HEK293 (cell line): ENCODE measurements around the gene CD81.

Experiments
- CTCF ChIA-PET: fragments of 350-600 bp; formaldehyde crosslinking; extraction: SDS; loops from one replicate; lab custom pipeline; 2021; ENCODE audit warnings: antibody characterized with exemption; lab: Yijun Ruan, JAX
- POLR2A ChIA-PET: fragments of 300-600 bp; formaldehyde crosslinking; extraction: SDS; loops from one replicate; lab custom pipeline; 2020; ENCODE audit warnings: antibody characterized with exemption, inconsistent platforms; lab: Yijun Ruan, JAX
- H3K27ac ChIP-seq: fragments of 200-500 bp; sonication (Bioruptor generic); 2 replicates; pipeline ENCODE4 v1.5.1; 2014; ENCODE audit warnings: low read depth, low read length, control low read depth, inconsistent platforms; ENCODE audit errors: extremely low read depth
- H3K36me3 ChIP-seq, 2 experiments: fragments of 200-500 bp in 1 of 2; sonication (Bioruptor generic) in 1 of 2; 1 replicate in 1 of 2; 2 replicates in 1 of 2; pipeline ENCODE4 v1.5.1; 2014 to 2017; ENCODE audit warnings: inconsistent platforms in 2 of 2, low read length in 2 of 2; ENCODE audit not compliant: control insufficient read depth in 2 of 2, insufficient read depth in 1 of 2
- H3K4me1 ChIP-seq: fragments of 200-500 bp; sonication (Bioruptor generic); 2 replicates; pipeline ENCODE4 v1.5.1; 2014; ENCODE audit warnings: mild to moderate bottlenecking, low read length, inconsistent platforms; ENCODE audit not compliant: control insufficient read depth, insufficient read depth
- H3K4me3 ChIP-seq: 2 replicates; pipeline ENCODE4 v1.5.1; 2011; ENCODE audit warnings: low read depth, mild to moderate bottlenecking, control low read depth, low read length, moderate library complexity
- H3K9me3 ChIP-seq: fragments of 200-500 bp; sonication (Bioruptor generic); 2 replicates; pipeline ENCODE4 v1.5.1; 2014; ENCODE audit warnings: low read depth, low read length, inconsistent platforms; ENCODE audit not compliant: control insufficient read depth, insufficient read depth
- FEZF1 ChIP-seq: fragments of 450-650 bp; formaldehyde crosslinking; IDR thresholded peaks from 2 replicates; pipeline ENCODE4 v1.5.1; 2016; ENCODE audit warnings: missing biosample characterization, missing genetic modification characterization
- HOXC10 ChIP-seq: sonication (generic); formaldehyde crosslinking; IDR thresholded peaks from 2 replicates; pipeline ENCODE4 v1.8.1; 2023; ENCODE audit warnings: mild to moderate bottlenecking, missing genetic modification reagents
- HOXD13 ChIP-seq: sonication (generic); formaldehyde crosslinking; IDR thresholded peaks from 2 replicates; pipeline ENCODE4 v1.8.0; 2022; ENCODE audit warnings: missing genetic modification reagents, borderline replicate concordance
- MZF1 ChIP-seq: fragments of 450-650 bp; formaldehyde crosslinking; IDR thresholded peaks from 2 replicates; pipeline ENCODE4 v1.5.1; 2017; ENCODE audit warnings: missing biosample characterization, missing genetic modification characterization, borderline replicate concordance
- PRDM1 ChIP-seq: fragments of 450-650 bp; formaldehyde crosslinking; IDR thresholded peaks from 2 replicates; pipeline ENCODE4; 2016; ENCODE audit warnings: missing biosample characterization, missing genetic modification characterization
- PRDM6 ChIP-seq: fragments of 450-650 bp; formaldehyde crosslinking; IDR thresholded peaks from 2 replicates; pipeline ENCODE4 v1.5.1; 2017; ENCODE audit warnings: missing biosample characterization, missing genetic modification characterization
- SP2 ChIP-seq: fragments of 450-650 bp; formaldehyde crosslinking; IDR thresholded peaks from 2 replicates; pipeline ENCODE4 v1.5.1; 2016; ENCODE audit warnings: missing biosample characterization, missing genetic modification characterization
- ZBTB20 ChIP-seq: fragments of 450-650 bp; formaldehyde crosslinking; IDR thresholded peaks from 2 replicates; pipeline ENCODE4 v1.5.1; 2016; ENCODE audit warnings: missing biosample characterization, missing genetic modification characterization
- ZEB2 ChIP-seq: fragments of 450-650 bp; formaldehyde crosslinking; IDR thresholded peaks from 2 replicates; pipeline ENCODE4 v1.5.1; 2016; ENCODE audit warnings: missing biosample characterization, missing genetic modification characterization
- ZNF132 ChIP-seq: fragments of 450-650 bp; formaldehyde crosslinking; IDR thresholded peaks from 2 replicates; pipeline ENCODE4 v1.5.1; 2017; ENCODE audit warnings: missing biosample characterization, missing genetic modification characterization, borderline replicate concordance
- ZNF138 ChIP-seq: fragments of 450-650 bp; formaldehyde crosslinking; IDR thresholded peaks from 2 replicates; pipeline ENCODE4 v1.5.1; 2016; ENCODE audit warnings: missing biosample characterization, missing genetic modification characterization, borderline replicate concordance
- ZNF175 ChIP-seq: fragments of 450-650 bp; formaldehyde crosslinking; IDR thresholded peaks from 2 replicates; pipeline ENCODE4 v1.5.1; 2016; ENCODE audit warnings: missing biosample characterization, missing genetic modification characterization
- ZNF274 ChIP-seq, 2 experiments: fragments of 200-500 bp in 1 of 2; fragments of 450-650 bp in 1 of 2; sonication (Bioruptor generic) in 1 of 2; formaldehyde crosslinking in 1 of 2; IDR thresholded peaks; 2 replicates each; pipeline versions ENCODE4 v1.5.1 to v1.6.1; 2014 to 2016; ENCODE audit warnings: borderline replicate concordance in 1 of 2, inconsistent platforms in 1 of 2, low read length in 1 of 2, missing biosample characterization in 1 of 2, missing genetic modification characterization in 1 of 2
- ZNF280D ChIP-seq: fragments of 450-650 bp; formaldehyde crosslinking; IDR thresholded peaks from 2 replicates; pipeline ENCODE4 v1.5.1; 2016; ENCODE audit warnings: missing biosample characterization, missing genetic modification characterization
- ZNF362 ChIP-seq: fragments of 450-650 bp; formaldehyde crosslinking; IDR thresholded peaks from 2 replicates; pipeline ENCODE4 v1.5.1; 2016; ENCODE audit warnings: missing biosample characterization, missing genetic modification characterization
- ZNF398 ChIP-seq: fragments of 450-650 bp; formaldehyde crosslinking; IDR thresholded peaks from 2 replicates; pipeline ENCODE4 v1.5.1; 2017; ENCODE audit warnings: missing biosample characterization, missing genetic modification characterization
- ZNF623 ChIP-seq: fragments of 450-650 bp; formaldehyde crosslinking; IDR thresholded peaks from 2 replicates; pipeline ENCODE4 v1.5.1; 2016; ENCODE audit warnings: missing biosample characterization, missing genetic modification characterization
- ZNF645 ChIP-seq: fragments of 450-650 bp; formaldehyde crosslinking; IDR thresholded peaks from 2 replicates; pipeline ENCODE4; 2016; ENCODE audit warnings: missing biosample characterization, missing genetic modification characterization
- ZNF692 ChIP-seq: fragments of 450-650 bp; formaldehyde crosslinking; IDR thresholded peaks from 2 replicates; pipeline ENCODE4 v1.5.1; 2016; ENCODE audit warnings: missing biosample characterization, missing genetic modification characterization
- ZNF776 ChIP-seq: fragments of 450-650 bp; formaldehyde crosslinking; IDR thresholded peaks from 2 replicates; pipeline ENCODE4 v1.5.0; 2017; ENCODE audit warnings: missing biosample characterization, missing genetic modification characterization, borderline replicate concordance

Gene CD81

GRCh38 chr11:2360081-2360642 is 16.9 kb upstream of the CD81 start:
- Histone ChIP-seq H3K4me1 (no peaks in the 10 kb centered on the region), H3K4me3 (no peak overlapping the region), H3K27ac (no peak overlapping the region), H3K9me3 (no peaks in the 10 kb centered on the region), H3K36me3 (no peaks in the 10 kb centered on the region)
- ChIA-PET POLR2A (interaction anchor here (1.1 kb wide), 1 partner anchor 17 kb away, joined by 3 read pairs; the partner anchor contains the start of gene CD81), CTCF (no interaction called here)
- no peak for TF ChIP-seq SP2 (tag by site-specific recombination)
- no peak for TF ChIP-seq HOXC10 (CRISPR knock-in tag)
- TF ChIP-seq ZNF274 (IDR thresholded peaks at IDR 0.05; ENCODE audit: low read length), result no peak
- TF ChIP-seq ZNF274 (tag by site-specific recombination; IDR thresholded peaks at IDR 0.05; ENCODE audit: borderline replicate concordance), result no peak
- no peak for TF ChIP-seq ZNF692 (tag by site-specific recombination)
- no peak for TF ChIP-seq HOXD13 (CRISPR knock-in tag)
- no peak for TF ChIP-seq ZNF280D
- TF ChIP-seq ZNF362 (tag by site-specific recombination), result no peak
- no peak for TF ChIP-seq FEZF1
- TF ChIP-seq, all 188 proteins: peak for 0

GRCh38 chr11:2361565-2361964 is 15.5 kb upstream of the CD81 start:
- Histone ChIP-seq H3K4me1 (no peaks in the 10 kb centered on the region), H3K4me3 (no peak overlapping the region), H3K36me3 (no peaks in the 10 kb centered on the region), H3K27ac (no peak overlapping the region), H3K9me3 (no peaks in the 10 kb centered on the region)
- POLR2A ChIA-PET, result interaction anchor here (3.1 kb wide), 1 partner anchor 16 kb away, joined by 16 read pairs; the partner anchor contains the start of gene CD81
- CTCF ChIA-PET, result interaction anchor here (0.5 kb wide), 1 partner anchor 9 kb away, joined by 3 read pairs; no protein-coding TSS in a partner anchor
- TF ChIP-seq ZNF776 (no peak), ZNF398 (tag by site-specific recombination) (no peak), ZNF132 (tag by site-specific recombination) (no peak), PRDM1 (tag by site-specific recombination) (no peak), ZNF623 (tag by site-specific recombination) (no peak), ZBTB20 (tag by site-specific recombination) (no peak), MZF1 (tag by site-specific recombination) (no peak), ZEB2 (no peak), ZNF362 (tag by site-specific recombination) (no peak), ZNF138 (tag by site-specific recombination) (no peak), ZNF645 (tag by site-specific recombination) (no peak), ZNF175 (no peak), PRDM6 (tag by site-specific recombination) (no peak)
